HUES48 (cell line): ENCODE measurements around the gene FBXO9.
A peak's percentile ranks its signal among the peaks of the same experiment; 100 is the strongest.

Experiments
- H3K27ac ChIP-seq: one replicate; pipeline ENCODE4 v1.7.0; 2013; ENCODE audit warnings: low read depth, low read length, inconsistent platforms
- H3K27me3 ChIP-seq: 2 replicates; pipeline ENCODE4 v1.6.1; 2013; ENCODE audit warnings: mild to moderate bottlenecking, low read length; ENCODE audit not compliant: control insufficient read depth, insufficient read depth
- H3K36me3 ChIP-seq: 2 replicates; pipeline ENCODE4 v1.6.1; 2013; ENCODE audit warnings: low read length; ENCODE audit not compliant: control insufficient read depth, insufficient read depth
- H3K4me1 ChIP-seq: 2 replicates; pipeline ENCODE4 v1.6.1; 2013; ENCODE audit warnings: mild to moderate bottlenecking, low read length; ENCODE audit not compliant: control insufficient read depth, insufficient read depth
- H3K4me3 ChIP-seq: 2 replicates; pipeline ENCODE4 v1.5.1; 2013; ENCODE audit warnings: mild to moderate bottlenecking, low read depth, low read length
- H3K9ac ChIP-seq: 2 replicates; pipeline ENCODE4 v1.6.1; 2013; ENCODE audit warnings: mild to moderate bottlenecking, low read depth, low read length, moderate library complexity
- H3K9me3 ChIP-seq: 2 replicates; pipeline ENCODE4 v1.6.1; 2013; ENCODE audit warnings: low read length; ENCODE audit not compliant: control insufficient read depth, insufficient read depth

The FBXO9 gene

GRCh38 chr6:53113742-53114141, 48.5 kb downstream of the FBXO9 start:
- Histone ChIP-seq H3K9me3 (no peaks in the 10 kb centered on the region), H3K4me1 (no peaks in the 10 kb centered on the region), H3K36me3 (no peaks in the 10 kb centered on the region), H3K27me3 (no peaks in the 10 kb centered on the region), H3K4me3 (no peak overlapping the region), H3K9ac (no peak overlapping the region), H3K27ac (no peak overlapping the region)

- no peak overlapping the region for H3K4me3 ChIP-seq
- no peak overlapping the region for H3K9ac ChIP-seq
- H3K27me3 ChIP-seq, result no peaks in the 10 kb centered on the region
- no peaks in the 10 kb centered on the region for H3K36me3 ChIP-seq
- no peak overlapping the region for H3K27ac ChIP-seq
- peaks cover 10% of the 10 kb centered on the region for H3K4me1 ChIP-seq
- no peaks in the 10 kb centered on the region for H3K9me3 ChIP-seq
These were observed 49.9 kb downstream of the FBXO9 start for GRCh38 chr6:53115113-53115512.

- Histone ChIP-seq H3K9ac (no peak overlapping the region), H3K27me3 (no peaks in the 10 kb centered on the region), H3K4me1 (peaks cover 15% of the 10 kb centered on the region), H3K27ac (no peak overlapping the region), H3K4me3 (no peak overlapping the region), H3K9me3 (no peaks in the 10 kb centered on the region), H3K36me3 (no peaks in the 10 kb centered on the region)
These were observed 50.5 kb downstream of the FBXO9 start for GRCh38 chr6:53115741-53116140.

- H3K36me3 ChIP-seq, result no peaks in the 10 kb centered on the region
- no peak overlapping the region for H3K9ac ChIP-seq
- no peak overlapping the region for H3K4me3 ChIP-seq
- H3K9me3 ChIP-seq, result no peaks in the 10 kb centered on the region
- H3K27me3 ChIP-seq, result no peaks in the 10 kb centered on the region
- H3K4me1 ChIP-seq, result peaks cover 18% of the 10 kb centered on the region
- H3K27ac ChIP-seq, result peak overlapping the region; percentile 93
These were observed 54.1 kb downstream of the FBXO9 start for GRCh38 chr6:53119349-53119748.

- no peaks in the 10 kb centered on the region for H3K36me3 ChIP-seq
- peaks cover 18% of the 10 kb centered on the region for H3K4me1 ChIP-seq
- no peaks in the 10 kb centered on the region for H3K9me3 ChIP-seq
- H3K27ac ChIP-seq, result peak overlapping the region; percentile 93
- H3K27me3 ChIP-seq, result no peaks in the 10 kb centered on the region
- H3K4me3 ChIP-seq, result no peak overlapping the region
- H3K9ac ChIP-seq, result no peak overlapping the region
These were observed 54.7 kb downstream of the FBXO9 start for GRCh38 chr6:53119772-53120409.

- Histone ChIP-seq H3K27ac (no peak overlapping the region), H3K9ac (no peak overlapping the region), H3K9me3 (no peaks in the 10 kb centered on the region), H3K27me3 (no peaks in the 10 kb centered on the region), H3K4me1 (peaks cover 17% of the 10 kb centered on the region), H3K36me3 (no peaks in the 10 kb centered on the region), H3K4me3 (no peak overlapping the region)
These were observed 59.1 kb downstream of the FBXO9 start for GRCh38 chr6:53124131-53124800.

- no peaks in the 10 kb centered on the region for H3K27me3 ChIP-seq
- H3K4me3 ChIP-seq, result no peak overlapping the region
- no peak overlapping the region for H3K27ac ChIP-seq
- peaks cover 8% of the 10 kb centered on the region; the same call in 1 of the 2 replicates for H3K4me1 ChIP-seq
- no peak overlapping the region for H3K9ac ChIP-seq
- H3K9me3 ChIP-seq, result no peaks in the 10 kb centered on the region
- no peaks in the 10 kb centered on the region for H3K36me3 ChIP-seq
These were observed 60.1 kb downstream of the FBXO9 start for GRCh38 chr6:53125276-53125675.

GRCh38 chr6:53128842-53129241, 63.6 kb downstream of the FBXO9 start:
- Histone ChIP-seq H3K9me3 (no peaks in the 10 kb centered on the region), H3K4me3 (no peak overlapping the region), H3K36me3 (no peaks in the 10 kb centered on the region), H3K27ac (no peak overlapping the region), H3K27me3 (no peaks in the 10 kb centered on the region), H3K4me1 (peaks cover 3% of the 10 kb centered on the region; the same call in 1 of the 2 replicates), H3K9ac (no peak overlapping the region)

GRCh38 chr6:53130569-53131290, 65.5 kb downstream of the FBXO9 start:
- Histone ChIP-seq H3K27ac (no peak overlapping the region), H3K4me3 (no peak overlapping the region), H3K27me3 (no peaks in the 10 kb centered on the region), H3K36me3 (no peaks in the 10 kb centered on the region), H3K4me1 (no peaks in the 10 kb centered on the region), H3K9ac (no peak overlapping the region), H3K9me3 (no peaks in the 10 kb centered on the region)

GRCh38 chr6:53133961-53134360, 68.8 kb downstream of the FBXO9 start:
- Histone ChIP-seq H3K36me3 (no peaks in the 10 kb centered on the region), H3K9me3 (no peaks in the 10 kb centered on the region), H3K9ac (no peak overlapping the region), H3K4me1 (no peaks in the 10 kb centered on the region), H3K27ac (no peak overlapping the region), H3K4me3 (no peak overlapping the region), H3K27me3 (no peaks in the 10 kb centered on the region)

- Histone ChIP-seq H3K4me1 (no peaks in the 10 kb centered on the region), H3K9me3 (no peaks in the 10 kb centered on the region), H3K36me3 (no peaks in the 10 kb centered on the region), H3K27me3 (no peaks in the 10 kb centered on the region), H3K4me3 (no peak overlapping the region), H3K27ac (no peak overlapping the region), H3K9ac (no peak overlapping the region)
These were observed 69.5 kb downstream of the FBXO9 start for GRCh38 chr6:53134601-53135235.
